ENCODE measurements around the gene CEBPB. TPM values are rescaled to one million over a fixed set of nuclear protein-coding genes. Genes with fewer than 3 reads are reported as not detected.

Gene CEBPB
- total and polyA plus RNA-seq, 12 donors = 20.9 to 104 (median 40.4) TPM

- peak in 2 of 8 donors; percentile 8 to 27 for ATAC-seq
- peaks cover 0 to 4% (median 0%) of the 10 kb centered on the region in 11 donors for H3K9me3 ChIP-seq
- DNase-seq = no peak
- H3K4me3 ChIP-seq = no peak overlapping the region
- H3K4me1 ChIP-seq = peaks cover 0 to 14% (median 0%) of the 10 kb centered on the region in 9 donors
- intact Hi-C loops (cut with DNase I) = no loop called here
- peaks cover 0 to 7% (median 0%) of the 10 kb centered on the region in 7 donors for H3K27me3 ChIP-seq
- H3K36me3 ChIP-seq = no peaks in the 10 kb centered on the region
- no peak overlapping the region for H3K27ac ChIP-seq
- WGBS, 2 donors = 54 to 58% methylated on average over 8 of the region's 8 CpGs
- no peak for TF ChIP-seq CTCF (IDR thresholded peaks at IDR 0.05)
Observed at GRCh38 chr20:50215101-50215690, 24.6 kb downstream of the CEBPB start.

GRCh38 chr20:50215926-50216325, 25.3 kb downstream of the CEBPB start:
- Histone ChIP-seq H3K4me1 (peaks cover 0 to 21% (median 0%) of the 10 kb centered on the region in 9 donors), H3K27ac (no peak overlapping the region), H3K9me3 (peaks cover 0 to 4% (median 0%) of the 10 kb centered on the region in 11 donors), H3K27me3 (peaks cover 0 to 5% (median 0%) of the 10 kb centered on the region in 7 donors), H3K36me3 (no peaks in the 10 kb centered on the region), H3K4me3 (no peak overlapping the region)
- DNase-seq = no peak
- intact Hi-C loops (cut with DNase I) = no loop called here
- no peak for TF ChIP-seq CTCF (IDR thresholded peaks at IDR 0.05)
- ATAC-seq = no peak
- 73 to 85% methylated on average over 9 of the region's 9 CpGs for WGBS, 2 donors

- intact Hi-C loops (cut with DNase I) = no loop called here
- Histone ChIP-seq H3K27ac (no peak overlapping the region), H3K9me3 (peaks cover 0 to 4% (median 0%) of the 10 kb centered on the region in 11 donors), H3K4me3 (no peak overlapping the region), H3K36me3 (no peaks in the 10 kb centered on the region), H3K27me3 (peaks cover 0 to 5% (median 0%) of the 10 kb centered on the region in 7 donors), H3K4me1 (peaks cover 0 to 27% (median 0%) of the 10 kb centered on the region in 9 donors)
- TF ChIP-seq CTCF (IDR thresholded peaks at IDR 0.05) = no peak
- ATAC-seq (no peak), DNase-seq (no peak)
- WGBS, 2 donors = 57 to 60% methylated on average over 4 of the region's 4 CpGs
Observed at GRCh38 chr20:50216543-50217206, 26.0 kb downstream of the CEBPB start.

GRCh38 chr20:50217207-50217949, 26.7 kb downstream of the CEBPB start:
- no peak for ATAC-seq
- H3K4me3 ChIP-seq = no peak overlapping the region
- no peak for TF ChIP-seq CTCF (IDR thresholded peaks at IDR 0.05)
- WGBS, 2 donors = 93% methylated on average over 14 of the region's 14 CpGs
- H3K27me3 ChIP-seq = peaks cover 0 to 5% (median 0%) of the 10 kb centered on the region in 7 donors
- H3K36me3 ChIP-seq = no peaks in the 10 kb centered on the region
- intact Hi-C loops (cut with DNase I) = no loop called here
- H3K9me3 ChIP-seq = peaks cover 0 to 4% (median 0%) of the 10 kb centered on the region in 11 donors
- DNase-seq = no peak
- H3K4me1 ChIP-seq = peaks cover 0 to 34% (median 0%) of the 10 kb centered on the region in 9 donors
- H3K27ac ChIP-seq = no peak overlapping the region

All from heart right ventricle (tissue), 16 donors.